DND-41 (cell line): ENCODE data around the gene RGS7.

ENCODE experiments used
- EZH2 ChIP-seq: IDR thresholded peaks from 3 replicates; pipeline ENCODE4 v1.6.1; 2012; ENCODE audit warnings: borderline replicate concordance, low read depth, mild to moderate bottlenecking, moderate library complexity, low read length, inconsistent platforms; ENCODE audit not compliant: severe bottlenecking
- TF ChIP-seq, protein P1 (sequence below): IDR thresholded peaks from 2 replicates; pipeline ENCODE4 v1.5.1; 2012; ENCODE audit warnings: borderline replicate concordance, low read length, moderate library complexity, mild to moderate bottlenecking; ENCODE audit not compliant: poor library complexity, severe bottlenecking; ENCODE audit errors: extremely low read depth

DNA sequence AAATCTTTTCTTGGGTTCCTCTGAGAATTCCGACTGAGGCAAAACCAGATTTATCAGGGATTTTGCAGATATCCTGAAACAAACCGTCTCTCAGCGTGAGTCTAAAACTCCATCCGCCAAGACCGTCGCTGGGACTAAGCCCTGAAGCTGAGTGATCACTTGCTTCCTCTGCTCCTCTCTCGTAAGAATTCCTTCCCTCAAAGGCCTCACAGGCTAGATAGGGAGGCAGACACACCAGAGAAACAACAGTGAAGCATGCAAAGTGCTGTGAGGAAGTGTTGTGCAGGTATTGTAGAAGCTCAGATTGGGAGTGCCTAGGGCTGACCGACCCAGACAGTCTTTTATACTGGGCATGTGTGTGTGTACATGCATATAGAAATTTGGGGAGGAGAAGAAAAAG lies 119.1 kb downstream of the RGS7 start:
- TF ChIP-seq, protein P1, sequence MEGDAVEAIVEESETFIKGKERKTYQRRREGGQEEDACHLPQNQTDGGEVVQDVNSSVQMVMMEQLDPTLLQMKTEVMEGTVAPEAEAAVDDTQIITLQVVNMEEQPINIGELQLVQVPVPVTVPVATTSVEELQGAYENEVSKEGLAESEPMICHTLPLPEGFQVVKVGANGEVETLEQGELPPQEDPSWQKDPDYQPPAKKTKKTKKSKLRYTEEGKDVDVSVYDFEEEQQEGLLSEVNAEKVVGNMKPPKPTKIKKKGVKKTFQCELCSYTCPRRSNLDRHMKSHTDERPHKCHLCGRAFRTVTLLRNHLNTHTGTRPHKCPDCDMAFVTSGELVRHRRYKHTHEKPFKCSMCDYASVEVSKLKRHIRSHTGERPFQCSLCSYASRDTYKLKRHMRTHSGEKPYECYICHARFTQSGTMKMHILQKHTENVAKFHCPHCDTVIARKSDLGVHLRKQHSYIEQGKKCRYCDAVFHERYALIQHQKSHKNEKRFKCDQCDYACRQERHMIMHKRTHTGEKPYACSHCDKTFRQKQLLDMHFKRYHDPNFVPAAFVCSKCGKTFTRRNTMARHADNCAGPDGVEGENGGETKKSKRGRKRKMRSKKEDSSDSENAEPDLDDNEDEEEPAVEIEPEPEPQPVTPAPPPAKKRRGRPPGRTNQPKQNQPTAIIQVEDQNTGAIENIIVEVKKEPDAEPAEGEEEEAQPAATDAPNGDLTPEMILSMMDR = no peak
- no peak for TF ChIP-seq EZH2
